GM23248 (cell line): ENCODE measurements around the gene DAG1. TPM values are rescaled to one million over a fixed set of nuclear protein-coding genes. Genes with fewer than 3 reads are reported as not detected.
A peak's percentile ranks its signal among the peaks of the same experiment; 100 is the strongest.

Experiments used
- DNase-seq: peaks from one replicate; pipeline ENCODE4 v3.0.0-alpha.2; 2015
- H2AFZ ChIP-seq: fragments of 200-600 bp; sonication (generic); 2 replicates; pipeline ENCODE4 v1.6.1; 2016; ENCODE audit warnings: antibody characterized with exemption
- H3F3A ChIP-seq: fragments of 200-600 bp; sonication (generic); 2 replicates; pipeline ENCODE4 v1.6.1; 2016; ENCODE audit warnings: mild to moderate bottlenecking, antibody characterized with exemption, mixed run types; ENCODE audit not compliant: insufficient read depth
- H3K27ac ChIP-seq: fragments of 200-600 bp; sonication (generic); 2 replicates; pipeline ENCODE4 v1.5.1; 2016; ENCODE audit warnings: mild to moderate bottlenecking
- H3K27me3 ChIP-seq: fragments of 200-600 bp; sonication (generic); replicated peaks from 2 replicates; pipeline ENCODE4 v1.6.1; 2016; ENCODE audit warnings: mild to moderate bottlenecking; ENCODE audit not compliant: insufficient read depth
- H3K36me3 ChIP-seq: fragments of 200-600 bp; sonication (generic); 2 replicates; pipeline ENCODE4 v1.6.1; 2016; ENCODE audit warnings: low read depth, mild to moderate bottlenecking
- H3K4me1 ChIP-seq: fragments of 200-600 bp; sonication (generic); 2 replicates; pipeline ENCODE4 v1.6.1; 2016; ENCODE audit warnings: mild to moderate bottlenecking; ENCODE audit not compliant: insufficient read depth
- H3K4me2 ChIP-seq: fragments of 200-600 bp; sonication (generic); one replicate; pipeline ENCODE4 v1.6.1; 2016; ENCODE audit warnings: mild to moderate bottlenecking; ENCODE audit not compliant: unreplicated experiment
- H3K4me3 ChIP-seq: fragments of 200-600 bp; sonication (generic); 2 replicates; pipeline ENCODE4 v1.5.1; 2016; ENCODE audit warnings: mild to moderate bottlenecking
- H3K79me2 ChIP-seq: fragments of 200-600 bp; sonication (generic); 2 replicates; pipeline ENCODE4 v1.6.1; 2016; ENCODE audit warnings: mild to moderate bottlenecking; ENCODE audit not compliant: insufficient read depth
- H3K9ac ChIP-seq: fragments of 200-600 bp; sonication (generic); 2 replicates; pipeline ENCODE4 v1.6.1; 2016; ENCODE audit warnings: mild to moderate bottlenecking
- H3K9me2 ChIP-seq: fragments of 200-600 bp; sonication (generic); 2 replicates; pipeline ENCODE4 v1.6.1; 2016; ENCODE audit warnings: mixed run types, mild to moderate bottlenecking, moderate library complexity; ENCODE audit not compliant: insufficient read depth
- H3K9me3 ChIP-seq: fragments of 200-600 bp; sonication (generic); one replicate; pipeline ENCODE4 v1.6.1; 2017; ENCODE audit warnings: low read depth
- H4K20me1 ChIP-seq: fragments of 200-600 bp; sonication (generic); 2 replicates; pipeline ENCODE4 v1.6.0; 2016; ENCODE audit not compliant: insufficient read depth
- EZH2 ChIP-seq: fragments of 200-600 bp; sonication (generic); IDR thresholded peaks from 2 replicates; pipeline ENCODE4 v1.6.1; 2018; ENCODE audit warnings: antibody characterized with exemption, mild to moderate bottlenecking; ENCODE audit not compliant: insufficient read depth, poor library complexity, severe bottlenecking
- EZH2phosphoT487 ChIP-seq: fragments of 200-600 bp; sonication (generic); IDR thresholded peaks from 2 replicates; pipeline ENCODE4 v1.6.1; 2018; ENCODE audit warnings: antibody characterized with exemption, moderate library complexity, mild to moderate bottlenecking, low read depth; ENCODE audit not compliant: insufficient read depth
- WGBS, 2 experiments: methylation state at CpG; one replicate each; pipeline ENCODE4 v1.1.6; 2015 to 2017; ENCODE audit warnings: low lambda C conversion rate in 2 of 2, low coverage in 1 of 2; ENCODE audit errors: missing lambda C conversion rate in 2 of 2; 5-methylcytosine and 5-hydroxymethylcytosine counted together
- in situ Hi-C: fragments of 300-500 bp; cut with MboI; formaldehyde crosslinking; loops from 2 replicates; pipeline ENCODE4 v1.15.0; 2020
- polyA plus RNA-seq: library from polyadenylated mRNA; unstranded; fragments of >200 nt; fragmentation: Nextera tagmentation; extraction: Ambion mirVana; gene quantifications from 2 replicates; pipeline ENCODE4 v1.2.1, GENCODE V29; 2016
- total RNA-seq: library from RNA; depleted of rRNA; stranded (reverse); fragments of >200 nt; shearing (Covaris generic); gene quantifications from 2 replicates; pipeline ENCODE4 v1.2.3, GENCODE V29; 2014

The DAG1 gene
- total and polyA plus RNA-seq, 2 experiments from 2014 or later: 43.0 to 90.2 TPM

DNA sequence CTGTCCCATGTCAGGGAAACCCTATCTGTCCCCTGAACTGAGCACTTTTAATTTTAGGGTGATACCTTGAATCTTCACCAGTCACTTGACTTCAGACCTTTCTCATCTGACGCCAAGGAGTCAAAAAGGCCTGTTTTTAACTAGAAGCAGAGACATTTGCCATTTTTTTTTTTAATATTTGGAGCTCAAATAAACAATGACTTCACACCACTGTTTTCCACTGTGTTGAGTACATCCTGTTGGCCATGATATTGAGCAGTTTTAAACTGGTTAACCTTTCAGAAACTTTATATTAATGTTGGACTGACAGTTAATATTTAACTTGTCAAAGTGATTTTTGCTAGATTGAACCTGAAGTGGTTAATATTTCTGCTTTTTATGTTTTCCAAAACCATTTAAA, 28.2 kb downstream of the DAG1 start:
- Histone ChIP-seq H3K27me3 (no peaks in the 10 kb centered on the region), H3K9me2 (no peaks in the 10 kb centered on the region), H3K4me3 (no peak overlapping the region), H3K27ac (no peak overlapping the region), H3K4me1 (peaks cover 27% of the 10 kb centered on the region), H3F3A (peaks cover 22% of the 10 kb centered on the region), H3K4me2 (no peak overlapping the region), H4K20me1 (no peaks in the 10 kb centered on the region), H3K9ac (no peak overlapping the region), H3K9me3 (no peaks in the 10 kb centered on the region), H3K79me2 (peaks cover 33% of the 10 kb centered on the region), H3K36me3 (no peaks in the 10 kb centered on the region), H2AFZ (no peak overlapping the region)
- 29 to 33% methylated on average over 1 of the region's 1 CpG for WGBS, 2 experiments
- no peak for DNase-seq
- in situ Hi-C loops: no loop called here
- TF ChIP-seq EZH2 (no peak), EZH2phosphoT487 (no peak)

DNA sequence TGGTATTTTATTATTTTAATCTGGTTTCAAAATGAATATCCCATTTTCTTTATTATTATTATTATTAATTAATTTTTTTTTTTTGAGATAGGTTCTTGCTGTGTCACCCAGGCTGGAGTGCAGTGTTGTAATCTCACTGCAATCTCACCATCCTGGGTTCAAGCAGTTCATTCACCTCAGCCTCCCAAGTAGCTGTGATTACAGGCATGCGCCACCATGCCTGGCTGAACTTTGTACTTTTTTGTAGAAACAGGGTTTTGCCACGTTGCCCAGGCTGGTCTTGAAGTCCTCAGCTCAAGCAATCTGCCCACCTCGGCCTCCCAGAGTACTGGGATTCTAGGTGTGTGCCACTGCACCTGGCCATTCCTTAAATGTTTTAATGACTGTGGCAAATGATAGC, 28.6 kb downstream of the DAG1 start:
- Histone ChIP-seq H3K79me2 (peaks cover 37% of the 10 kb centered on the region), H4K20me1 (no peaks in the 10 kb centered on the region), H3K27me3 (no peaks in the 10 kb centered on the region), H3K9ac (no peak overlapping the region), H3F3A (peaks cover 22% of the 10 kb centered on the region), H3K27ac (no peak overlapping the region), H3K4me3 (no peak overlapping the region), H3K4me1 (peaks cover 25% of the 10 kb centered on the region), H3K36me3 (no peaks in the 10 kb centered on the region), H3K9me2 (no peaks in the 10 kb centered on the region), H2AFZ (no peak overlapping the region), H3K4me2 (no peak overlapping the region), H3K9me3 (no peaks in the 10 kb centered on the region)
- TF ChIP-seq EZH2: no peak
- WGBS, 2 experiments: 81 to 83% methylated on average over 3 of the region's 3 CpGs
- in situ Hi-C loops: no loop called here
- DNase-seq: no peak

DNA sequence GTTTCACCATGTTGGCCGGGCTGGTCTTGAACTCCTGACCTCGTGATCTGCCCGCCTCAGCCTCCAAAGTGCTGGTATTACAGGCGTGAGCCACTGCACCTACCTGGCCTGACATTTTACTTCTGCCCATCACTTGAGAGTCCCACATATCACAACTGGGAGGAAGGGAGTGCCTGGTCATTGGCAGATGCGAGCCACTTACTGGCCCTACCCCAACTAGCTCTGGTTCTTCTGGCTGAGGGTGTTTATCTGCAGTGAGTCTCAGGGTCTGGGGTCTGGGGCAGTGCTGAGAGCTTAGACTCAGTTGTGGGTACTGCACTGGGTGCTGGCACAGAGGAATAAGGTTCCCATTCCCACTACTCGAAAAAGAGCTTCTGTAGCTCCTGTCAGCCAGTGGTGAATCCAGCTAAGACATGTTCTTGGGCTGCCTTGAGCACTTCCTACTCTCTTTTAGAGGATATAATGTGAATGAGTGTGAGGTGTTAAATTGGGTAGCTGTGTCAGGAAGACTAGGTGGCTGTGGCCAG, 30.2 kb downstream of the DAG1 start:
- WGBS, 2 experiments: 80 to 81% methylated on average over 6 of the region's 6 CpGs
- Histone ChIP-seq H3K4me3 (peak overlapping the region; percentile 50), H3K9ac (peak overlapping the region; percentile 75), H3K4me1 (peaks cover 18% of the 10 kb centered on the region), H3K9me3 (no peaks in the 10 kb centered on the region), H3K4me2 (peak overlapping the region; percentile 69), H4K20me1 (no peaks in the 10 kb centered on the region), H2AFZ (peak overlapping the region; percentile 72), H3K27ac (peak overlapping the region; percentile 92), H3K79me2 (peaks cover 34% of the 10 kb centered on the region), H3K27me3 (no peaks in the 10 kb centered on the region), H3K9me2 (no peaks in the 10 kb centered on the region), H3F3A (peaks cover 22% of the 10 kb centered on the region), H3K36me3 (no peaks in the 10 kb centered on the region)
- TF ChIP-seq EZH2 (no peak), EZH2phosphoT487 (no peak)
- DNase-seq: no peak
- in situ Hi-C loops: no loop called here

DNA sequence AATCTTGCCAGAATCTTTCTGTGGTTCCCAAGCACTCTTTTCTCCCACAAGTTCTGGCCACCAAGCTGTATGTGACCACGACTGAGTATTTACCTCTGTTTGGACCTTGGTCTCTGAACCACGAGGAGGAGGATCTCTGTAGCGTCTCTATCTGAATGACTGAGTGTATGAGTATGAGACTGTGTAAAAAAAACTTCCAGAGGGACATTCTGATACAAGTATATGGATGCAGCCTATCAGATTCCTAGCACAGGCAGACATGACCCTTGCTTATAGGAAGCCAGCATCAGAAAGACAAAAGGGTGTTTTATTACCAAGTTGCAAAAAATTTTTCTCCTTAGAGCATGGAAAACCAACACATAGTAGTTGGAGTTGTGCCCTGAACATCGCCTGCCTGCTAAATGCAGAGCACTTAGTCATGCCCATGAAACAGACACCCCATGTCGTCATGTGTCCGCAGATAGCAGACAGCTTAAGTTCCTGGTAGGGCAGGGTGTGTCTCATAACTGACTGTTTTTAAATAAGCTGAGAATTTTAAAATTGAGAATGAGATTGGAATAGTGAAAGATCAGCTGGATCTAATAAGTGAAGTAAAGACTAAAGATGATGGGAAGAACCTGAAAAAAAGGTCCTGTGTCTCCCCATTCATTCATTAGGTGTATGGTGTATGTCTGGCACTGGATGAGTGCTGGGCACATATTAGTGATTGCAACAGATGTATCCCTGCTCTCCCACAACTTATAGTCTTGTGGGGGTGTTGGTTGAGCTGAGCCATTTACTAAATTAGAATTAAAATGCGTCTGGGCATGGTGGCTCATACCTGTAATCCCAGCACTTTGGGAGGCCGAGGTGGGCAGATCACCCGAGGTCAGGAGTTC, 30.9 kb downstream of the DAG1 start:
- Histone ChIP-seq H3K9ac (peak overlapping the region; percentile 75), H3K4me1 (peaks cover 18% of the 10 kb centered on the region), H3K4me2 (peak overlapping the region; percentile 69), H3K36me3 (no peaks in the 10 kb centered on the region), H3K9me3 (no peaks in the 10 kb centered on the region), H3K27ac (peak overlapping the region; percentile 92), H3F3A (peaks cover 22% of the 10 kb centered on the region), H3K9me2 (no peaks in the 10 kb centered on the region), H3K79me2 (peaks cover 33% of the 10 kb centered on the region), H3K27me3 (no peaks in the 10 kb centered on the region), H2AFZ (peak overlapping the region; percentile 72), H4K20me1 (no peaks in the 10 kb centered on the region), H3K4me3 (peak overlapping the region; percentile 50)
- DNase-seq: peak; percentile 99
- in situ Hi-C loops: no loop called here
- no peak for TF ChIP-seq EZH2phosphoT487
- no peak for TF ChIP-seq EZH2
- 19 to 22% methylated on average over 9 of the region's 9 CpGs for WGBS, 2 experiments
